Panc1 (cell line): Measurements from ENCODE around the gene PTGIS. TPM values are rescaled to one million over a fixed set of nuclear protein-coding genes. Genes with fewer than 3 reads are reported as not detected.
"Not testable (repeated sequence)": the region's sequence is repeated elsewhere in the genome, so short reads cannot be mapped to it uniquely, and the experiment has no call there.

Experiments used
- ATAC-seq: fragments of 200-7000 bp; cut with Tn5 transposase; 2 replicates; pipeline ENCODE4 v1.9.1; 2020; ENCODE audit warnings: mild to moderate bottlenecking, moderate library complexity
- BruUV-seq: library from RNA; stranded (reverse); fragments of 400-500 nt; replicated peaks from 2 replicates; lab custom pipeline; 2021; lab: Mats Ljungman, UMichigan
- CTCF ChIA-PET: fragments of 300-600 bp; sonication (Branson Sonifier 250); formaldehyde crosslinking; loops from one replicate; lab custom pipeline; 2022; ENCODE audit warnings: antibody characterized with exemption; lab: Charles Lee
- POLR2A ChIA-PET: fragments of 300-600 bp; sonication (Branson Sonifier 250); formaldehyde crosslinking; loops from one replicate; lab custom pipeline; 2022; ENCODE audit warnings: antibody characterized with exemption; lab: Charles Lee
- DNase-seq: peaks from one replicate; pipeline ENCODE4 v3.0.0-alpha.2; 2010; ENCODE audit warnings: low read depth, low spot score
- H3K27ac ChIP-seq: 2 replicates; pipeline ENCODE4 v1.5.1; 2011; ENCODE audit warnings: mild to moderate bottlenecking, low read length, inconsistent platforms
- H3K27me3 ChIP-seq: fragments of 200-500 bp; sonication (Bioruptor generic); 2 replicates; pipeline ENCODE4 v1.6.0; 2014; ENCODE audit warnings: low read length, inconsistent platforms; ENCODE audit not compliant: control insufficient read depth, insufficient read depth
- H3K36me3 ChIP-seq: fragments of 200-500 bp; sonication (Bioruptor generic); 2 replicates; pipeline ENCODE4 v1.5.1; 2014; ENCODE audit warnings: inconsistent platforms, mild to moderate bottlenecking, low read length, moderate library complexity; ENCODE audit not compliant: control insufficient read depth, insufficient read depth
- H3K4me1 ChIP-seq: 2 replicates; pipeline ENCODE4 v1.5.1; 2011; ENCODE audit warnings: inconsistent platforms, mild to moderate bottlenecking, low read length, moderate library complexity; ENCODE audit not compliant: control insufficient read depth, insufficient read depth
- H3K4me3 ChIP-seq, 2 experiments: 2 replicates each; pipeline ENCODE4 v1.5.1; 2011 to 2012; ENCODE audit warnings: low read depth in 2 of 2, low read length in 2 of 2, mild to moderate bottlenecking in 2 of 2, inconsistent platforms in 1 of 2, moderate library complexity in 1 of 2
- H3K9me3 ChIP-seq: fragments of 200-500 bp; sonication (Bioruptor generic); 2 replicates; pipeline ENCODE4 v1.5.1; 2014; ENCODE audit warnings: low read depth, mild to moderate bottlenecking, inconsistent platforms, low read length, moderate library complexity; ENCODE audit not compliant: control insufficient read depth, insufficient read depth
- POLR2AphosphoS5 ChIP-seq: IDR thresholded peaks from 2 replicates; pipeline ENCODE4 v1.6.1; 2012; ENCODE audit warnings: mild to moderate bottlenecking, low read depth, low read length, moderate library complexity
- SIN3A ChIP-seq: IDR thresholded peaks from 2 replicates; pipeline ENCODE4 v1.6.1; 2012; ENCODE audit warnings: low read depth, mild to moderate bottlenecking, low read length, moderate library complexity, borderline replicate concordance; ENCODE audit not compliant: insufficient read depth
- TCF7L2 ChIP-seq: IDR thresholded peaks from 2 replicates; pipeline ENCODE4 v1.6.1; 2011; ENCODE audit warnings: mild to moderate bottlenecking, low read depth, low read length, inconsistent platforms
- in situ Hi-C: cut with HindIII; loops from 2 replicates; pipeline ENCODE4 v1.10.0; 2016; ENCODE audit warnings: low sequenced_read_pairs, low pct_unique_long_range_greater_than_20kb
- intact Hi-C: fragments of 100-400 bp; cut with micrococcal nuclease; formaldehyde crosslinking; loops from one replicate; pipeline ENCODE4 v1.10.0; 2022; ENCODE audit not compliant: unreplicated experiment
- total RNA-seq: library from RNA; stranded (reverse); gene quantifications from one replicate; pipeline ENCODE4 v1.2.1, GENCODE V29; 2021; ENCODE audit not compliant: unreplicated experiment
- TF ChIP-seq, protein P1 (sequence below), 2 experiments: IDR thresholded peaks; 2 replicates each; pipeline ENCODE4 v1.6.1; 2011 to 2012; ENCODE audit warnings: low read depth in 2 of 2, control low read depth in 1 of 2, low read length in 1 of 2, mild to moderate bottlenecking in 1 of 2, moderate library complexity in 1 of 2; ENCODE audit not compliant: insufficient read depth in 1 of 2
- TF ChIP-seq, protein P2 (sequence below): fragments of 450-650 bp; IDR thresholded peaks from 2 replicates; pipeline ENCODE4 v1.5.1; 2017; ENCODE audit warnings: mild to moderate bottlenecking

PTGIS gene
- total RNA-seq, 1 experiment from 2014 or later = 4.4 TPM

DNA sequence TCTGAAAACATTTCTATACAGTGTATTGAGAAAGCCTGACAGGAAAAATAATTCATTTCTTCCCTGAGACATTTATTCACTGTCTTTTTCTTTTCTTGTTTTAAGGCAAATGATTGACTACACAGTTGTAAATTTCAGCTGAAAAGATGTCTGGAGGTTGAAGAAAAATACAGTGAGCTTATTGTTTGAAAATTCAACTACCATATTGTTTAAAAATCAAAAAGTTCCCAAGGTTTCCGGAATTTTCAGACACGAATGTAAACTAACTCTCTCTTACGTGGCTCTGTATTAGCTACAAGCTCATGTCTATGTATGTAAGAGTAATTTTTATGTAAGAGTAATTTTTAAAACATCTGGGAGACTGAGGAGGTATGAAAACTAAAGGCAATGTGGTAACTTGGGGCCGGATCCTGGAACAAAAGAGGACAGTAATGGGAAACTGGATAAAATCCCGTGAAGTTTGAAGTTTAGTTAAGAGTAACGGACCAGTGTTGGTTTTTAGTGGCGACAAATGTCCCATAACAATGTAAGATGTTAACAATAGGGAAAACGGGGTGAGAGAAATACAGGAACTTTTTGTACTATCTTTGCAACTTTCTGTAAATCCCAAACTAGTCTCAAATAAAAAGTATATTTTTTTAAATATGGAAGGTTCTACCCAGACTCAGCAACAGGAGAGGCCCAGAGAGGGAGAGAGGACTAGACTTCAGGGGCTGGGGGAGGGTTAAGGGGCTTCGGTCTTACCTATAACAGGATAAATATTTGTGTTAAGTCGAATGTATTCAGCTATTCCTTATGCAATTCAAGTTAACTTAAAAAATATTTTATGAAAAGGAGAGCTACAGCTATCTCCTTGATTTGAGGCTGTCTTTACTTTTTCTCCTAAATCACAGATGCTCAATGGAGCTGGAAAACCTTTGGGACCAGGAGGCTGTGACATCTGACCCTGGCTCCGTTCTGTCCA, 1.3 kb downstream of the PTGIS start:
- Histone ChIP-seq H3K4me3 (peak overlapping the region in 1 of 2 experiments; percentile 50; a peak in 2 of 4 replicates), H3K27me3 (no peaks in the 10 kb centered on the region), H3K36me3 (no peaks in the 10 kb centered on the region), H3K4me1 (peaks cover 40% of the 10 kb centered on the region), H3K27ac (peak overlapping the region; percentile 57), H3K9me3 (no peaks in the 10 kb centered on the region)
- no peak for DNase-seq
- intact Hi-C loops = no loop called here
- BruUV-seq = no TSS peak
- ChIA-PET POLR2A (interaction anchor here (0.6 kb wide), 1 partner anchor 152 kb away, joined by 4 read pairs; no protein-coding TSS in a partner anchor), CTCF (no interaction called here)
- in situ Hi-C loops = no loop called here
- TF ChIP-seq POLR2AphosphoS5 (no peak), TCF7L2 (no peak), SIN3A (no peak)
- TF ChIP-seq, protein P1, sequence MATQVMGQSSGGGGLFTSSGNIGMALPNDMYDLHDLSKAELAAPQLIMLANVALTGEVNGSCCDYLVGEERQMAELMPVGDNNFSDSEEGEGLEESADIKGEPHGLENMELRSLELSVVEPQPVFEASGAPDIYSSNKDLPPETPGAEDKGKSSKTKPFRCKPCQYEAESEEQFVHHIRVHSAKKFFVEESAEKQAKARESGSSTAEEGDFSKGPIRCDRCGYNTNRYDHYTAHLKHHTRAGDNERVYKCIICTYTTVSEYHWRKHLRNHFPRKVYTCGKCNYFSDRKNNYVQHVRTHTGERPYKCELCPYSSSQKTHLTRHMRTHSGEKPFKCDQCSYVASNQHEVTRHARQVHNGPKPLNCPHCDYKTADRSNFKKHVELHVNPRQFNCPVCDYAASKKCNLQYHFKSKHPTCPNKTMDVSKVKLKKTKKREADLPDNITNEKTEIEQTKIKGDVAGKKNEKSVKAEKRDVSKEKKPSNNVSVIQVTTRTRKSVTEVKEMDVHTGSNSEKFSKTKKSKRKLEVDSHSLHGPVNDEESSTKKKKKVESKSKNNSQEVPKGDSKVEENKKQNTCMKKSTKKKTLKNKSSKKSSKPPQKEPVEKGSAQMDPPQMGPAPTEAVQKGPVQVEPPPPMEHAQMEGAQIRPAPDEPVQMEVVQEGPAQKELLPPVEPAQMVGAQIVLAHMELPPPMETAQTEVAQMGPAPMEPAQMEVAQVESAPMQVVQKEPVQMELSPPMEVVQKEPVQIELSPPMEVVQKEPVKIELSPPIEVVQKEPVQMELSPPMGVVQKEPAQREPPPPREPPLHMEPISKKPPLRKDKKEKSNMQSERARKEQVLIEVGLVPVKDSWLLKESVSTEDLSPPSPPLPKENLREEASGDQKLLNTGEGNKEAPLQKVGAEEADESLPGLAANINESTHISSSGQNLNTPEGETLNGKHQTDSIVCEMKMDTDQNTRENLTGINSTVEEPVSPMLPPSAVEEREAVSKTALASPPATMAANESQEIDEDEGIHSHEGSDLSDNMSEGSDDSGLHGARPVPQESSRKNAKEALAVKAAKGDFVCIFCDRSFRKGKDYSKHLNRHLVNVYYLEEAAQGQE (IDR thresholded peaks at IDR 0.05; ENCODE audit: insufficient read depth in 1 of 2, low read depth in 2 of 2, low read length in 1 of 2) = no peak
- TF ChIP-seq, protein P2, sequence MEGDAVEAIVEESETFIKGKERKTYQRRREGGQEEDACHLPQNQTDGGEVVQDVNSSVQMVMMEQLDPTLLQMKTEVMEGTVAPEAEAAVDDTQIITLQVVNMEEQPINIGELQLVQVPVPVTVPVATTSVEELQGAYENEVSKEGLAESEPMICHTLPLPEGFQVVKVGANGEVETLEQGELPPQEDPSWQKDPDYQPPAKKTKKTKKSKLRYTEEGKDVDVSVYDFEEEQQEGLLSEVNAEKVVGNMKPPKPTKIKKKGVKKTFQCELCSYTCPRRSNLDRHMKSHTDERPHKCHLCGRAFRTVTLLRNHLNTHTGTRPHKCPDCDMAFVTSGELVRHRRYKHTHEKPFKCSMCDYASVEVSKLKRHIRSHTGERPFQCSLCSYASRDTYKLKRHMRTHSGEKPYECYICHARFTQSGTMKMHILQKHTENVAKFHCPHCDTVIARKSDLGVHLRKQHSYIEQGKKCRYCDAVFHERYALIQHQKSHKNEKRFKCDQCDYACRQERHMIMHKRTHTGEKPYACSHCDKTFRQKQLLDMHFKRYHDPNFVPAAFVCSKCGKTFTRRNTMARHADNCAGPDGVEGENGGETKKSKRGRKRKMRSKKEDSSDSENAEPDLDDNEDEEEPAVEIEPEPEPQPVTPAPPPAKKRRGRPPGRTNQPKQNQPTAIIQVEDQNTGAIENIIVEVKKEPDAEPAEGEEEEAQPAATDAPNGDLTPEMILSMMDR = no peak
- no peak for ATAC-seq

DNA sequence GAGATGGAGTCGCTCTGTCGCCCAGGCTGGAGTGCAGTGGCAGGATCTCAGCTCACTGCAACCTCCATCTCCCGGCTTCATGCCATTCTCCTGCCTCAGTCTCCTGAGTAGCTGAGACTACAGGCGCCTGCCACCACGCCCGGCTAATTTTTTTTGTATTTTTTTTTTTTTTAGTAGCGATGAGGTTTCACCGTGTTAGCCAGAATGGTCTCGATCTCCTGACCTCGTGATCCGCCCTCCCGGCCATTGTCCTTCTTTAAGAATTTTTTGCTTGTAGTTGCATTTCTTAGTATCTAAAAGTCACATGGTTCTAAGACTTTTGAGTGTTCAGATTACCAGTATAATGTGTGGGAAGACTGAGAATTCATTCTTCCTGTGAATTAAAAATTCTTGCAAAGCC, 2.9 kb downstream of the PTGIS start:
- H3K36me3 ChIP-seq, ATAC-seq, H3K4me3 ChIP-seq, BruUV-seq, H3K9me3 ChIP-seq, H3K27me3 ChIP-seq, H3K27ac ChIP-seq, CTCF ChIA-PET, DNase-seq, intact Hi-C loops, in situ Hi-C loops, POLR2A ChIA-PET: not testable (repeated sequence)
- peaks cover 28% of the 10 kb centered on the region for H3K4me1 ChIP-seq
